Stimulated activated CD8-positive, alpha-beta memory T cell treated with anti-CD3 and anti-CD28 coated beads, Interleukin-4, amount 100 ng/mL, for 1 hour (primary cell): ENCODE results near the gene TBC1D1.
A peak's percentile ranks its signal among the peaks of the same experiment; 100 is the strongest.

Source experiments
- DNase-seq, 2 donors: peaks; one replicate each; pipeline ENCODE4 v3.0.0-alpha.2; 2020; ENCODE audit warnings: low read depth in 2 of 2, low spot score in 1 of 2

Gene TBC1D1

DNA sequence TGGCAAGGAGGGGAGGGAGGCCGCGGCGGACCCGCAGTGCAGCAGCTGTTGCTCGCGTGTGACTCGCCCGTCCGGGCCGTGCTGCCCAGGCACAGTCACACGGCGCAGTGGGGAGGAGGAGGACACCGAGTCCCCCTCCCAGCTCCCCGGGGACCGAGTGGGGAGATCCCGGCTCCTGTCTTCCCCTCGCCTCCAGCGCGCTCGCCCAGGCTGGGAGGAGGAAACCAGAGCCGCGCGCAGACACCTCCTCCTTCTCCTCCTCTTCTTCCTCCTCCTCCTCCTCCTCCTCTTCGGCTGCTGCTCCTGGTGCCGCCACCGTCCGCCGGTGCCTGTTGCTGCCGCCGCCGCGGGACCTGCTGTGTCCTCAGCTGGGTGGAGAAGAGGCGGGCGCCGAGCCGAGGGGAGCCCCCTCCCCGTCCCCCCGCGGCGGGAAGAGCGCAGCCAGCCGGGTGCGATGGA lies at the start of gene TBC1D1:
Gene TBC1D1, plus strand, starts transcription at position 284 of the 459 bp plus-strand sequence. CDS start 11,012 bp downstream, outside the sequence.
- peak in 1 of 2 donors; percentile 10 for DNase-seq

GRCh38 chr4:37844204-37844603 lies 46.7 kb upstream of the TBC1D1 start:
- DNase-seq, result no peak

DNA sequence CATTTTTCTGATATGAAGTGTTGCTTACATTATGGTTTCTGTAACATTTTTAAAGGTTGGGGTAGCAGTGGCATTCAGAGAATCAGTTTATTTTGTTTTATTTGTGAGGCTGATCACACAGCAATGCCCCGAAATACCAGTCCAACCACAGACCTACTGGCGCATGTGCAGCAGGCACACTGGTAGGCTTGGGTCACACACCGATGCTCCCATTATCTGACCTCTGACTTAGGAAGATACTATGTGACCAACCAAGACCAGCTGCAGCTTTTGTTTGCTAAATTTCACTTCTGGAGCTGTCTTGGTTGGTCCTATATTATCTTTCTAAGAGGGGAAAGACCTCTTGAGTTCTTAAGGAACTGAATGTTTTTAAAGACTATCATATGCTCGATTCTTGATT lies 45.7 kb upstream of the TBC1D1 start:
- no peak for DNase-seq

- no peak for DNase-seq
These were observed 43.5 kb upstream of the TBC1D1 start for GRCh38 chr4:37847311-37847884.

- no peak for DNase-seq
These were observed 38.5 kb upstream of the TBC1D1 start for GRCh38 chr4:37852376-37852775.

GRCh38 chr4:37858112-37858511 lies 32.8 kb upstream of the TBC1D1 start:
- no peak for DNase-seq

- no peak for DNase-seq
These were observed 32.0 kb upstream of the TBC1D1 start for GRCh38 chr4:37858872-37859271.

- no peak for DNase-seq
These were observed 30.6 kb upstream of the TBC1D1 start for GRCh38 chr4:37860266-37860665.

DNA sequence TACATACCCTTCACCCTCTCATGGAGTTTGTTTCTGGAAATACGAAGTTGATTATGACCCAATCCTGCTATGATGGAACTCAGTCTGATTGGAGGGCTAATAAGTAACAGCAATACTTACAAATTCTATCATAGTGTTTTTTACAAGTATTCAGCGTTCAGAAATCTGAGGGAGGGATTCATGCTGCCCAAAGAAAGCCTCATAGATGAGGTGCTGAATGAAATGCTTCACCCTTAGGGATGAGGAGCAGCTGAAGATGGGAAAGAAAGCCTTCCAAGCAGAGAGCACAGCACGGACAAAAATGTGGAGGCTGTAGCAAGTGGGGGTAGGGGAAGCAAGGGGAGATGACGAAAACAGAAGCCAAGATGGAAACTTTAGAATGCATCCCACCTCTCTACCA lies 27.9 kb upstream of the TBC1D1 start:
- DNase-seq, result no peak

- no peak for DNase-seq
These were observed 26.1 kb upstream of the TBC1D1 start for GRCh38 chr4:37864786-37865185.

GRCh38 chr4:37865450-37865849 lies 25.4 kb upstream of the TBC1D1 start:
- DNase-seq, result no peak

GRCh38 chr4:37867102-37867501 lies 23.8 kb upstream of the TBC1D1 start:
- DNase-seq, result no peak

DNA sequence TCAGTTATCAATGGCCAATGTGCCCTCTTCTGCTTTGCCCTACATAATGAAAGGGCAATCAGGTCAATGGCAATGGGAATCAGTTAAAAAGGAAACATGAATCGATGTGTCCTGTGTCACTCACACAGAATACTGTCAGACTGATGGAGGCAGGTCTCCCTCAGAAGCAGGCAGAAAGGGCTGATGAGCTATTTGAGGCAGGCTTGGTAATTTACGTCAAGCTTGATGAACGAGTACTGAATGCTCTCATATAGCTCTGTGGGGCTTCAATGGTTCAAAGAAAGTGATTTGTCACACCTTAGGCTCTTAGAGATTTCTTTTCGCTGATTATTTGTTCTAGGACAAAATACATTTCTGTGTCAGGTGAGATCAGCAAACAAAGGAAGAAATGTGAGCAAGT lies 22.6 kb upstream of the TBC1D1 start:
- no peak for DNase-seq

DNA sequence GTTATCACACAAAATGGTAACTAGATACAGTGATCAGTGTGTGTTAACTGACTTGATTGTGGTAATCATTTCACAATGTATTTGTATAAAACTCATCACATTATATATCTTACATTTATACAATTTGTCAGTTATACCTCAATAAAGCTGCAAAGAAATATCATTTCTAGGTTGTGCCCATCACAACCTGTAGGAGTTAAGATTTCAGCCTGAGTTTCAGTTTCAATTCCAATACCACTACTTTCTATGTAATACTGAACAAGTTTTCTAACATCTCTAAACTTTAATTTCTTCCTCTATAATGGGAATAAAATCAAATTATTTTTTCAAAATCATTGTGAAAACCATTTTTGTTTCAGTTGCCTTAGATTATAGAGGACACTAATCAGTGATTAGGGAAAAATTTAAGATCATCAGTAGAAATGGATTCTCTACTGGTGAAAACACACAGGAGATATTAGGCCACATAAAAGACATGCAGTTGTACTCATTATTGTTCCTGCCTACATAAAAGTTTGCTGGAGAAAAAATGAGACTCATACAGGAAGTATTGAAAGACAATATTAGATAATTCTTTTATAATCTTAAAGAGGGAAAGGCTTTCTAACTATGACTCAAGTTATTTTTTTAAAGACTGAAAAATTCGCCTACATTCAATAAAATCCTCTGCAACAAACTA lies 18.4 kb upstream of the TBC1D1 start:
- DNase-seq, result no peak

DNA sequence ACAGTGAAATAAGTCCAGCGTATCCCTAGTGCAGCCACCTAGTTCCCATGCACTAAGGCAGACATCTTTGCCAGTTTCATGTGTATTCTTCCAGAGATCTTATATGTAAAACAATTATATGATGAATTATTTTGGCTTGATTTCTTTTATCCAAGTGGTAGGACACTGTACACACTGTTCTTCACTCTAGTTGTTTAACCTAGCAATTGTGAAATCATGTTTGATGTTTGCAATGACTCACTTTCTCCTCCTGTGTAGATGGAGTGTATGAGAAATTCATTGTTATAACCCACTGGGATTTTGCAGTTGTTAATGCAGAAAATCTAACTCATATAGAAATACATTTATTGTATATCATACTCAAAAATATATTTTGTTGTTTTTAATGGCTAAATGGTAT lies 17.5 kb upstream of the TBC1D1 start:
- DNase-seq, result no peak

DNA sequence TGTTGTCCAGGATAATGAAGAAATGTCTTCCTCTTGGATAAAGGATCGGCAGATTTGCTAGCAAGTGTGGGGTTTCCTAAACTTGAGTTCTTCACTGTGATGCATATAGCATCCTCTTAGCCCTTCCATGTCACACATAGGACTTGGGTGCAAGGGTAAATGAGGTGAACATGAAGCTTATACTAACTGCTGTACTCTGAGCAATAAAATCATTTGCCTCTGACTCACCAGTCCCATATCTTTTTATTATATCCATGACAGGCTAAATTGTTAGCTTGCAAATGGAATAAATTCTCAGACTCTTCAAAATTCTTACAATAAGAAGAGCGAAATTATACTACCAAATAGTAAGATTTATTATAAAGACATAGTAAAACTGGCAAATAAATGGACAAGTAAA lies 14.7 kb upstream of the TBC1D1 start:
- DNase-seq, result no peak

GRCh38 chr4:37879365-37879764 lies 11.5 kb upstream of the TBC1D1 start:
- DNase-seq, result no peak

GRCh38 chr4:37881811-37882210 lies 9.1 kb upstream of the TBC1D1 start:
- DNase-seq, result no peak

- no peak for DNase-seq
These were observed 8.1 kb upstream of the TBC1D1 start for GRCh38 chr4:37882665-37883296.

DNA sequence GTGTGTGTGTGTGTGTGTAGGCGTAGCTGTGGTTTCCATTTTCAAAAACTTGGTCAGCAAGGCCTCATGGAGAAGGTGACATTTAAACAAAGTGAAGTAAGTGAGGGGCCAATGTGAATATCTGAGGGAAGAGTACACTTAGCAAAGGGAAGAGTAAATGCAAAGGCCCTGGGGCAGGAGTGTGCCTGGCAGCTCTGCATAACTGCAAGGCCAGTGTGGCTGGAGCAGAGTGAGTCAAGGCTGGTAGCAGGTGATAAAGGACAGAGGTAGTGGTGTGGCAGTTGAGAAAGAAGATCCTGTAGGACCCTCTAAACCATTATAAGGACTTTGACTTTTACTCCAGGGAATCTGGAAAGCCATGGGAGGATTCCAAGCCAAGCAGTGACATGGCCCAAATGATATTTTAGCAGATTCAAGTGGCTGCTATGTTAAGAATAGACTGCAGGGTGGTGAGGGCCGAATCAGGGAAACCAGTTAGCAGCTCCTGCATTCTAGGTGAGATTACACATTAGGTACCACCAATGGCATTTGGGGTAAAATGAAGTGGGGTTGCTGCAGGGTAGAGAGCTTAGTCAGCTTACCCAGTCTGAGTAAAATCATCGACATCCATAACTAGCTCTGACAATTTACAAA lies 5.9 kb upstream of the TBC1D1 start:
- no peak for DNase-seq

- no peak for DNase-seq
These were observed 5.4 kb upstream of the TBC1D1 start for GRCh38 chr4:37885496-37885895.
